HG02759 (cell line): ENCODE results near the gene USP20.
A peak's percentile ranks its signal among the peaks of the same experiment; 100 is the strongest.

Experiments used
- ATAC-seq: cut with Tn5 transposase; IDR thresholded peaks from one replicate; pipeline ENCODE4 v1.9.1; 2021; ENCODE audit warnings: mild to moderate bottlenecking, moderate library complexity; ENCODE audit not compliant: unreplicated experiment

The USP20 gene

DNA sequence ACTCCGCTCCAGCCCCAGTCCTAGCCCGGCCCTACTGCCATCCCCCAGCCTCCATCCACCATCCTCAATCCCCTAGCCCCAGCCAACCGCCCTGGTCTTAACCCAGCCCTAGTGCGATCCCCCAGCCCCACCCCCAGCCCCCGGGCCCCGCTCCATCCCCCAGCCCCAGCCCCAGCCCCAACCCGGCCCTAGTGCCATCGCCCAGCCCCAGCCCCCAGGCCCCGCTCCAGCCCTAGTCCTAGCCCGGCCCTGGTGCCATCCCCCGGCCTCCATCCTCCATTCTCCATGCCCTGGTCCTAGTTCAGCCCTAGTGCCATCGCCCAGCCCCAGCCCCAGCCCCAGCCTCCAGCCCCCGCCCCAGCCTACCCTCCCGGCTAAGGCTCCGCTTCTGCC is 11.7 kb upstream of the USP20 start:
- no peak for ATAC-seq

DNA sequence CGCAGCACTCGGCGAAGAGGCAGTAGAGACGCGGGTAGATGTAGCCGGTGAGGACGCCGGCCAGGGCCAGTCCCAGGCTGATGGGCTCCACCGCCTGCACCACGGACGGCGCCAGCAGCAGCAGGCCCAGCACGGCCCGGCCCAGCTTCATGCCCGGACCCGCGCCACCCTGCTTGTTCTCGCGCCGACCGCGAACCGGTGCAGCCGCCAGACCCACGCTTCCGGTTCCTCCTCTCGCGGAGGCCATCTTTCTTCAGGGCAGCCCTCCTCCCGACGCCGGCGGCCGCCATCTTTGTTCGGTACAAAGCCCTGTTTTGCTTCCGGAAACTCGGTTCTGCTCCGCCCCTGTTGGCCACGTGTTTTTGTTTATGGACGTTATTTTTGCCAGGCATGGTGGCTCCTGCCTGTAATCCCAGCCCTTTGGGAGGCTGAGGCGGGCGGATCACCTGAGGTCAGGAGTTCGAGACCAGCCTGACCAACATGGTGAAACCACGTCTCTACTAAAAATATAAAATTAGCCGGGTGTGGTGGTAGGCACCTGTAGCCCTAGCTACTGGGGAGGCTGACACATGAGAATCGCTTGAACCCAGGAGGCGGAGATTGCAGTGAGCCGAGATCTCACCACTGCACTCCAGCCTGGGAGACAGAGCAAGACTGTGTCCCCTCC is 11.2 kb upstream of the USP20 start, which contains the start of gene TOR1A:
TSS of gene TOR1A (minus strand) at position 202 of the 667 bp plus-strand sequence. CDS start at position 151, 51 bp downstream.
- peak; percentile 93 for ATAC-seq

GRCh38 chr9:129826344-129826743 is 8.9 kb upstream of the USP20 start:
- ATAC-seq = no peak

DNA sequence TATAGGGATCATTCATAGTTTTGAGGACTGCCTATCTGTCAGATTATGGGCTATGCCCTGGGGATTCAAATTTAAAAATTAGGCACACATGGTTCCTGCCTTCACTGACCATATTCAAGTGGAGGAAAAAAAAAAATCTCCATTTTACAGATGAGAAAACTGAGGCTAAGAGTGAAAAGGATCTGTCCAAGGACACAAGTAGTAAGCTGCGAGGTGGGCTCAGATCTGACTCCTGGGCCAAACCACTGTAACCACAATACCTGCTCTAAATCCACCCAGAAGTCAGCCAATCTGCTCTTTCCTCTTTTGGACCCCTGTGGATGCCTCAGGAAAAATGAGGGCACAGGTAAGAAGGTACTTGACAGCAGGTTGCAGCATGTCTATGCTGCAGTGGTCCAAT is 8.5 kb upstream of the USP20 start:
- ATAC-seq = no peak

DNA sequence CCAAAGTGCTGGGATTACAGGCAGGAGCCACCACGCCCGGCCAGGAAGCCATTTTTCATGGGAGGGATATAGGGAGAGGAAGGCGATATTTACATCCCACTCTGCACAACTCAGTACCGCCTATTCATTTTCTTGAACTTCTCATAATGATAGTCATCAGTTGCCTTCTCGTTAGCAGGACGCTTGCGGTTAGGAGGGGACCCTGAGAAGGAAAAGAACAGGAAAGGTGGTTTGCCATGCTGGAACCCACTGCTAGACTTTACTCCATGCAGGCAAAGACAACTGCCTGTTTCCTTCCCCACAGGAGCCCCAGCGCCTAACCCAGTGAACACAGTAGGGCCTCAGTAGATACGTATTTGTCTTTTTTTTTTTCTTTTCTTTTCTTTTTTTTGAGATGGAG is 7.2 kb upstream of the USP20 start:
- no peak for ATAC-seq

DNA sequence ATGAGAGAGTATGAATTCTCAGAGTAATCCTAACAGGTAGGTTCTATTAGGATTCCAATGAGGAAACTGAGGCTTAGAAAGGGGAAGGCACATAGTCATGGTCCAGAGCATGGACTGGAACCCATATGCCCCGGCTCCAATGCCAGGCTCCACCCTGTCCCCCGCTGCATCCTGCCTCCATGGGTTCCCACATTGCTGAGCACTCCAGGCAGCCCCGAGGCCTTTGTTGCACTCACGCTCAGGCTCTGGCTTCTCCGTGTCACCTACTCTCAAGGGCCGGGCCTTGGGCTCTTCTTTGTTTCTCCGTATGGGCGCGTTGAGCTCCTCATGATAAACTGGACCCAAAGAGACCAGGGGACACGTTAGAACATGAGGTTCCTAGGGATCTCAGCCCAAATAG is 6.3 kb upstream of the USP20 start:
- no peak for ATAC-seq

GRCh38 chr9:129832982-129833381 is 2.3 kb upstream of the USP20 start:
- no peak for ATAC-seq

DNA sequence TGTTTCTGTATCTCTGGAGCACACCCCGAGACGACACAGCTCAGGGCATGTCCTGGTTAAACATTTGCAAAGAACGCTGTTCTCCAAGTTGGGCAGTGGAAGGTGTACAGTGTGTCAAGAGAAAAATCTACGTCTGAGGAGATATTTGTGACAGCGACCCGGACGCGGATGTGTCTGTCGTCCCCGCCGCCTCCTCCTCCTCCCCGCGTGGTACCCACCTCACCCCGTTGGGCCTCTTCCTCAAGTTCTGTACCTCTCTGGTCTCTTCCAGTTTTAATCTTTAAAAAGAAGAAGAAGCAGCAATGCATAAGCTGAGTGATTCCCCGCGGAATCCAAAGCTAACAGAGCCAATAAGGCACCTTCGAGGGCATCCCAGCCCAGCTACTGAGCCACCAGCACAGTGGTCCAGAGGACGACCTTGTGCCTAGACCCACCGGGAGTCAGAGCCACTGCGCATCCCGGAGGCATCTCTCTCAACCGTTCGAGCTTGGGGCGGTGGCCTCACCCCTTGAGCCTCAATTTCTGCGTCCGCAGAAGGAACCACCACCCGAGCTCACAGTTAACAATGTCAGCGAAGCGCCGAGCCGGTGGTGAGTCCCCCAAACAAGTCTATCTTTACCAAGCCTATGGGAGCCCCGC is 650 bp upstream of the USP20 start:
- ATAC-seq = peak; percentile 20

- ATAC-seq = no peak
These were observed 584 bp downstream of the USP20 start for GRCh38 chr9:129835860-129836223.

GRCh38 chr9:129836311-129837007 is 1.2 kb downstream of the USP20 start:
- no peak for ATAC-seq

DNA sequence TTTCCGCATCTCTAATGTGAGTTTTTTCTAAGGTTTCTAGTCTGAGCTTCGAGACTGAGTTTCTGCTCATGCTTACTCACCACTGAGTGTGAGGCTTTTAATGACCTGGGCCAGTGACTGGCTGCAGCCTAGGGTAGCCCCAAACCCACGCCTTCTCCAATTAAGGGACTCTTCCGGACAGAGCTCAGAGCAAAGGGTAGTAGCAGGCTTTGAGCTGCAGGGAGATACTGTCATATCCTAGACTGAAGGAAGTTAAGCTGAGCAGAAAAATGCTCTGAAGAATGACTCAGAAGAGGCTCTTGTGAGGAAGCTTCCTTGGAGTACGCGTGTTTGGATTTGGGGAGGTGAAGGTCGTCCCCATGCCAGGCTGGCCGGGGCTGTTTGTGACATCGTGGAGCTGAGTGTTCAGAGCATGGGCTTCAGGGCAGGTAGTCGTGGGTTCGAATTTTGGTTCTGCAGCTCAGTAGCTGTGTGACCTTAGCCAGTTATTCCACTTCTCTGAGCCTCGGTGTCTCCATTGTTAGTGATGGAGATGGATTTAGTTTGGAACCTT is 3.5 kb downstream of the USP20 start:
- no peak for ATAC-seq

GRCh38 chr9:129839324-129840023 is 4.2 kb downstream of the USP20 start:
- ATAC-seq = no peak

DNA sequence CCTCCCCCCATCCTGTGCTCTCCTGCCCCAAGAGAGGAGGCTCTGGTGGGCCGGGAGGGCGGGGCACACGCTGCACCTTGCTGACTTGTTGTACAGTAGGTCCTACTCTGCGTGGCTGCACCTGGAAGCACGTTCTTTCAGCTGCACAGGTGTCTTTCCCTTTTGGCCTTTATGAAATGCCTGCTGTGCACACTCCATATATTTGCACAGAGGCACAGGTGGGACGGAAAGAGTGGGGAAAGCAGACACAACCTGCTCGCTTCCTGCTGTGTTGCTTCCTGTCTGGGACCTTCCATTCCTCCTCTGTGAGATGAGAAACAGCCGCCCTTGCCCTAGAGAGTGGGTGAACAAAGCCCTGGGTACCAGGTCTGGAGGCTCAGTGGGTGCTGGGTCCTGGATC is 4.8 kb downstream of the USP20 start:
- ATAC-seq = no peak

DNA sequence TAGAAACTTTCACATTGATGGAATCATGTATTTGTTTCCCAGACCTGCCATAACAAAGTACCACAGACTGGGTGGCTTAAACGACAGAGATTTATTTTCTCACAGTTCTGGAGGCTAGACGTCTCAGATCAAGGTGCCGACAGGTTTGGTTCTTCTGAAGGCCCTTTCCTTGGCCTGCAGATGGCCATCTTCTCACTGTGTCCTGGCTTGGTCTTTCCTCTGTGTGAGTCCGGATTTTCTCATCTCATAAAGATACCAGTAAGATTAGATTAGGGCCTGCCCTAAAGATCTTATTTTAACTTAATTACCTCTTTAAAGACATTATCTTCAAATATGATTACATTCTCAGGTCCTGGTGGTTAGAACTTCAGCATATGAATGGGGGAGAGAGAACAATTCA is 5.8 kb downstream of the USP20 start:
- ATAC-seq = no peak

DNA sequence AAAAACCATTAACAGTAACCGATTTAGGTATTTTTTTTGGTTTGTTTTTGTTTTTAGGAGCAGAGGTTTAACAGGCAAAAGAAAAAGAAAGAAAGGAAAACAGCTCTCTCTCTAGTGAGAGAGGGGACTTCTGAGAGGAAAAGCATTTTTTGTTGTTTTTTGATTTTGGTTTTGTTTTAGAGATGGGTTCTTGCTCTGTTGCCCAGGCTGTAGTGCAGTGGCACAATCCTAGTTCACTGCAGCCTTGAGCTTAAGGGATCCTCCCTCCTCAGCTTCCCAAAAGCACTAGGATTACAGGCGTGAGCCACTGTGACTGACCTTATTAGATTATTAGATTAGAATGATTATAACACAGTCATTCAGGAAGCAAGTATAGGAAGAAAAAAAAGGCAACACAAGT is 10.1 kb downstream of the USP20 start:
- no peak for ATAC-seq

- ATAC-seq = no peak
These were observed 13.6 kb downstream of the USP20 start for GRCh38 chr9:129848712-129849441.

- ATAC-seq = no peak
These were observed 14.6 kb downstream of the USP20 start for GRCh38 chr9:129849901-129850300.

- ATAC-seq = no peak
These were observed 15.7 kb downstream of the USP20 start for GRCh38 chr9:129850821-129851550.

GRCh38 chr9:129851821-129852220 is 16.6 kb downstream of the USP20 start:
- ATAC-seq = no peak

GRCh38 chr9:129852579-129852978 is 17.3 kb downstream of the USP20 start:
- ATAC-seq = no peak
